ENCODE measurements around the gene CRYL1.

CRYL1 gene

DNA sequence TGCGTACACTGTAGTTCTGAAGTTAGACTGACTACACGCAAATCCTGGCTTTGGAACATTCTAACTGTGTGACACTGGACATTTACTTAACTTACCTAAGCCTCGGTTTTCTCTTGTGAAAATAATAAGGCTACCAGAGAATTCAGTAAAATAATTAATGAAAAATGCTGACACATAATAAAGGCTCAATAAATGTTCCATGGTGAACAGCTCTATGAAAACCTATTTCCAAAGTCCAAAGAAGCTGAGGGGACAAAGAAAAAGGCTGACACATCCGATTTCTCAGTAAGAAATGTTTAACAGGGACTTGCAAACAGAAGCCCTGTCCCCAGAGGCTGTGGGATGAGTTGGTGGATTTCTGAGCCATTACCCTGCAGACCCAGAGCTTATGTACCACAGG lies 153.8 kb downstream of the CRYL1 start:
- no peak overlapping the region for H3K27ac ChIP-seq
- TF ChIP-seq ZFX (IDR thresholded peaks at IDR 0.05) = no peak
- TF ChIP-seq, protein P1, sequence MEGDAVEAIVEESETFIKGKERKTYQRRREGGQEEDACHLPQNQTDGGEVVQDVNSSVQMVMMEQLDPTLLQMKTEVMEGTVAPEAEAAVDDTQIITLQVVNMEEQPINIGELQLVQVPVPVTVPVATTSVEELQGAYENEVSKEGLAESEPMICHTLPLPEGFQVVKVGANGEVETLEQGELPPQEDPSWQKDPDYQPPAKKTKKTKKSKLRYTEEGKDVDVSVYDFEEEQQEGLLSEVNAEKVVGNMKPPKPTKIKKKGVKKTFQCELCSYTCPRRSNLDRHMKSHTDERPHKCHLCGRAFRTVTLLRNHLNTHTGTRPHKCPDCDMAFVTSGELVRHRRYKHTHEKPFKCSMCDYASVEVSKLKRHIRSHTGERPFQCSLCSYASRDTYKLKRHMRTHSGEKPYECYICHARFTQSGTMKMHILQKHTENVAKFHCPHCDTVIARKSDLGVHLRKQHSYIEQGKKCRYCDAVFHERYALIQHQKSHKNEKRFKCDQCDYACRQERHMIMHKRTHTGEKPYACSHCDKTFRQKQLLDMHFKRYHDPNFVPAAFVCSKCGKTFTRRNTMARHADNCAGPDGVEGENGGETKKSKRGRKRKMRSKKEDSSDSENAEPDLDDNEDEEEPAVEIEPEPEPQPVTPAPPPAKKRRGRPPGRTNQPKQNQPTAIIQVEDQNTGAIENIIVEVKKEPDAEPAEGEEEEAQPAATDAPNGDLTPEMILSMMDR (conservative IDR thresholded peaks at IDR 0.05) = no peak

DNA sequence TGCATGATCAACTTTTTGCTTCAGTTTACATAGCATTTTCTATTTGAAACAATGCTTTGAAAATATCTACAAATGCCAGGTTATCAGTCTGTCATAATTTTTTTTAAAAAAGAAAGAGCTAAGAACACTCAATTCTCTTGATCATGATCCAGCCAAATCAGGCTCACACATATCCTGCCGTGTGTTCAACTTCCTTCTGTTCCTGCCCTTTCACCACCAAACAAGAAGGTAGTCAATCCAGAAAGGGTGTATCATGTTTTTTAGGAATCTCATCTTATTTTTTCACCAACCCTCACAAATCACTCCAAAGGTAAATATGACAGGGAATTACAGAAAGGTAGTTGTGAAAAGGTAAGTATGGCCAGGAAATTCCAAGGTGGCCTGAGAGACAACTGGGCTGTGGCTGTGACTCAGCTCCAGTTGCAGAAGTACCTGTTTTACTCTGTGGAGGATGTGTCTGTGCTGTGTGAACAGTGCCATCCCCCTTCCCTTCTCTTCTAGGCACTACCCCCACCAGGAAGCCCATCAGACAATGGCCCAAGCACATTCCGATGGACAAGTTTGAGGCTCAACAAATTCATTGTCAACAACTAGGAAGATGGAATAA lies 154.7 kb downstream of the CRYL1 start:
- H3K27ac ChIP-seq = no peak overlapping the region
- TF ChIP-seq, protein P1 (conservative IDR thresholded peaks at IDR 0.05) = no peak
- TF ChIP-seq ZFX (IDR thresholded peaks at IDR 0.05) = no peak

DNA sequence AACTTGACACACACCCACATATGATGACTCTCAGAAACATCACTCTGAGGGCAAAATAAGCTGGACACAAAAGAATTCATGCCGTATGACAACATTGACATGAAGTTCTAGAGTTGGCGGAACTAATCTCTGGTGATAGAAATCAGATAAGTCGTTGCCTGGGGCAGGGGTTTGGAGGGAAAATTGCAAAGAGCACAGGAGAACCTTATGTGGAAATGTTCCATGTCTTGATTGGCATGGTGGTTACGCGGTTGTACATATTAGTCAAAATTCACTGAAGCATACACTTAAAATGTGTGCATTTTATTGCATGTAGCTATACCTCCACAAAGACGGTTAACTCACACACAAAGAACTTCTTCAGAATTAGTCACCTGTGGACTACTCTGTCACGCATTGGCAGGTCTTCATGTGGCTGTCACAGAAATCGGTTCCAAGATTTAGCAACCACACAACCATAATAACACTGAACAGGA lies 155.7 kb downstream of the CRYL1 start:
- no peak overlapping the region for H3K27ac ChIP-seq
- no peak for TF ChIP-seq ZFX (IDR thresholded peaks at IDR 0.05)
- TF ChIP-seq, protein P1 (conservative IDR thresholded peaks at IDR 0.05) = no peak

DNA sequence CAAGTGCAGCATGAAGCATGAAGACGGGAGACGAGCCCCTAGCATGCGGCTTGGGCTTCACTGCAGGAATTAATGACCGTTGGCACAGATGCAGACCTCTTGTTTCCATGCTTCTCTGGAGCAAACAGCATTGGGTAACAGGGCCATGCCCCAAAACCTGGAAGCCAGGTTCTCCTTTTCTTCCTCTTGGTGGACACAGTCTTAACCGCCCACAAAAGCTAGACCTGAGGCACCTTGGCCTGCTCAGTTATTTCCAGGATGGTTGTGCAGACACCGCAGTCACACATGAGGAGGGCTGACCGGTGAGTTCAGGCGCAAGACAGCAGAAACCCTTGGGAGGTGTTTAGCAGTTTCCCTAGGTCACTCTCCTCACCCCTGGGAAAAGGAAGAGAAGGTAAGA lies 159.6 kb downstream of the CRYL1 start:
- TF ChIP-seq, protein P1 (conservative IDR thresholded peaks at IDR 0.05) = no peak
- no peak for TF ChIP-seq ZFX (IDR thresholded peaks at IDR 0.05)

DNA sequence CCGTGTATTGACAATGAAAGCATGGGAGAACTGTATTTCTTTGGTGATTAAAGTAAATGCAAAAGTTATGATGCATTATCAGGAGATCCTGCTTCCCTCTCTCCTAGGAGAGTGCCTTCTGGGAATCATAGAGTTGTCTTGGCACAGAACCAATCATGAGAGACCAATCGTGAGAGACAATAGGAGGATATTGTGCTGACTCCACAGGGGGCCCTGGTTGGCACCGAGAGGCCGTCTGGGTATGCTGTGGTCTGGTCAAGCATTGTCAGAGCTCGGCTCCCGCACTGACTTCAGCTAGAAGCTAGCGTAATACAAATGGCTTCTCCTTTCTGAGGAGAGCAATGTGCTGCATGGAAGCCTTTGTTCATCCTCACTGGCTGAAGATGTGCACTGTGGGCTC lies 162.1 kb downstream of the CRYL1 start:
- no peak for TF ChIP-seq ZFX (IDR thresholded peaks at IDR 0.05)
- TF ChIP-seq, protein P1 (conservative IDR thresholded peaks at IDR 0.05) = no peak
- no peak overlapping the region for H3K27ac ChIP-seq

More for the DNA sequence above, 159.6 kb downstream of the CRYL1 start:
- no peak overlapping the region for H3K27ac ChIP-seq

DNA sequence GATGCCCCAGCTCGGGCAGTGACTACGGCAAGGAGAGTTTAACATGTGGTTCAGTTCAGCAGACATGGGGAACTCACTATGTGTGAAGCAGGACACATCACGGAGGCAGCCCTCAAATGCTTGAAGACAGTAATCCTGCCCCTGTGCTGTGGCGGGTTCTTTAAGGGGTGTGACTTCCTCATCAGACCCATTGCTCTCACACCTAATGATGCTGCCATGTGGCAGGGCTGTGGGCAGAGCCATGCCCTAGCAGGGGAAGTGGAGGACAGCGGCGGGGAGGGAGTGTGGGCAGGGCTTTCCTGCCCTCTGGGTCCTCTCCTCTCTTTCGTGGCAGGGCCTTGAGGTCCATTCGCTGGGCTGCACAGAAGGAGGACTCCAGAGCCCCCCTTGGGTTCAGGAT lies 162.5 kb downstream of the CRYL1 start:
- TF ChIP-seq, protein P1 (conservative IDR thresholded peaks at IDR 0.05) = no peak
- TF ChIP-seq ZFX (IDR thresholded peaks at IDR 0.05) = no peak
- H3K27ac ChIP-seq = no peak overlapping the region

DNA sequence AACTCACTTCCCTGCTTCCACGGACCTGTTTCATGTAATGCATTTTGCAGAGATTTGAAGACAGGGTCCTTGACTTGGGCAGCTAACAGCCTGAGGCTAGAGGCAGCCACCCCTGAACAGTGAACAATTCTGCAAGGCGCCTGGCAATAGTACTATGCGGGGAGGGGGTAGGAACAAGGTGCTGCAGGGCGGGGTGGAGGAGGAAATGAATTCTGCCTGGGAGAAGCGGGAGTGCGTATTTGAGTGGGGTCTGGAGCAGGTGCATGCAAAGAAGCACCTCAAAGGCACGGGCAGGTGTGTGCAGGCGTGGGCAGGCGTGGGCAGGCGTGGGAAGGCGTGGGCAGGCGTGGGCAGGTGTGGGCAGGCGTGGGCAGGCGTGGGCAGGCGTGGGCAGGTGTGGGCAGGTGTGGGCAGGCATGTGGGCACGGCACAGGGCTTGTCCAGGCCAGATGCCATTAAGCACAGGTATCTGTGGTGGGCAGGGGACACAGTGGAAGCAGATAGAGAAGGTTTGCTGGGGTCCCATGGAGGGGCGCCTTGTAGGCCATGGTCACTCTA lies 163.1 kb downstream of the CRYL1 start:
- TF ChIP-seq ZFX (IDR thresholded peaks at IDR 0.05) = no peak
- TF ChIP-seq, protein P1 (conservative IDR thresholded peaks at IDR 0.05) = no peak
- H3K27ac ChIP-seq = no peak overlapping the region

All from C4-2B (cell line).